ENCODE data around the gene SLC37A2. TPM values are rescaled to one million over a fixed set of nuclear protein-coding genes. Genes with fewer than 3 reads are reported as not detected.

SLC37A2 gene
- total RNA-seq, 1 donor from 2014 or later = 0.37 TPM

DNA sequence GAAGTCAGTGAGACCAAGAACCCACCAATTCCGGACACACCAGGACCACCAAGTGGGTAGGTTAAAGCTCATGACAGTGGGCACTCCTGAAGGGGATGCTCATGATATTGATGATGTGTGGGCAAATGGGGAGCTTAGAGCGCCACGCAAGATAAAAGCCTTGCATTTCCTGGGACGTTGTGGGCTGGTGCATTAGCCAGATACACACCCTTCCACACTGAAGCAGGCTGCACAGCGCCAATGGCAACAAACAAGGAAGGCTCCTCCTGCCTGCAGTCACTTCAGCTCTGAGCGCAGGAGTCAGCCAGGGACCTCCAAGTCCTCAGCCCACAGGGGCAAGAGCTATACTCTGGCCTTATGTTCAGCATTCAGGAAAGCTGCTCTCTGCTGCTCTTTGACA lies 27.7 kb downstream of the SLC37A2 start:
- Mint-ChIP-seq H3K27ac (ENCODE audit: unreplicated experiment) (no peak overlapping the region), H3K4me3 (ENCODE audit: unreplicated experiment) (no peak overlapping the region), H3K9me3 (ENCODE audit: low read depth) (no peaks in the 10 kb centered on the region), H3K4me1 (ENCODE audit: low read depth) (peaks cover 15% of the 10 kb centered on the region), H3K27me3 (ENCODE audit: low read depth) (no peaks in the 10 kb centered on the region), H3K36me3 (ENCODE audit: low read depth) (no peaks in the 10 kb centered on the region)
- DNase-seq (ENCODE audit: low spot score) = peak; percentile 51
- TF ChIP-seq, protein P1, sequence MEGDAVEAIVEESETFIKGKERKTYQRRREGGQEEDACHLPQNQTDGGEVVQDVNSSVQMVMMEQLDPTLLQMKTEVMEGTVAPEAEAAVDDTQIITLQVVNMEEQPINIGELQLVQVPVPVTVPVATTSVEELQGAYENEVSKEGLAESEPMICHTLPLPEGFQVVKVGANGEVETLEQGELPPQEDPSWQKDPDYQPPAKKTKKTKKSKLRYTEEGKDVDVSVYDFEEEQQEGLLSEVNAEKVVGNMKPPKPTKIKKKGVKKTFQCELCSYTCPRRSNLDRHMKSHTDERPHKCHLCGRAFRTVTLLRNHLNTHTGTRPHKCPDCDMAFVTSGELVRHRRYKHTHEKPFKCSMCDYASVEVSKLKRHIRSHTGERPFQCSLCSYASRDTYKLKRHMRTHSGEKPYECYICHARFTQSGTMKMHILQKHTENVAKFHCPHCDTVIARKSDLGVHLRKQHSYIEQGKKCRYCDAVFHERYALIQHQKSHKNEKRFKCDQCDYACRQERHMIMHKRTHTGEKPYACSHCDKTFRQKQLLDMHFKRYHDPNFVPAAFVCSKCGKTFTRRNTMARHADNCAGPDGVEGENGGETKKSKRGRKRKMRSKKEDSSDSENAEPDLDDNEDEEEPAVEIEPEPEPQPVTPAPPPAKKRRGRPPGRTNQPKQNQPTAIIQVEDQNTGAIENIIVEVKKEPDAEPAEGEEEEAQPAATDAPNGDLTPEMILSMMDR (IDR thresholded peaks at IDR 0.05) = no peak

DNA sequence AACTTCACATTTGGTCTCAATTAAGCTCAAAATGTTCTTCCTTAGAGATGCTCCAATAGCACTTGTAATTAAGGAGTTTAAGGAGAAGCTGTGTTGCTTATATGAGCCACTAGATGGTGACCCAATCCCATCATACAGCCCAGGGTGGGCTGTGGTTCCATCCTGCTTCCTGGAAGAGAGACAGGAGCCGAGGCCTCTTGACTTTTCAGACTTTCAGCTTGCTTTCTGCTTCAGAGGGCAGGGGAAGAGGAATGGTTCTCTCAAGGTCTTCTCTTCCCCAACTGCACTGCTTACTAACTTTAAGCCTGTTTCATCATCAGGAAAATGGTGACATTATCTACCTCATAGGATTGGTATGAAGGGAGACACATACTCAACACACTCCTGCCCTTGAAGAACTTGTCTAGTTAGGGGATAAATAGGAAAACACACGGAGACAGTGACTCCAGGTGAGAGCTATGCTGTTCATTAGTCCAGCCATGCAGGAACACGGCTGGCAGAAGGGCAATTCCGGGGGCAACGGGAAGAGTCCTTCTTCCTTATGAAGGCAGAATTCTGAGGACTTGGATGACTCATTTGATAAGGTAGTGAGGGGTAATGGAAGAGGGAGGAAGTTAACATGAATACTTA lies 28.3 kb downstream of the SLC37A2 start:
- peaks cover 15% of the 10 kb centered on the region for H3K4me1 Mint-ChIP-seq (ENCODE audit: low read depth)
- H3K27me3 Mint-ChIP-seq (ENCODE audit: low read depth) = no peaks in the 10 kb centered on the region
- no peaks in the 10 kb centered on the region for H3K9me3 Mint-ChIP-seq (ENCODE audit: low read depth)
- TF ChIP-seq, protein P1 (IDR thresholded peaks at IDR 0.05) = peak; percentile 98
- H3K27ac Mint-ChIP-seq (ENCODE audit: unreplicated experiment) = peak overlapping the region; percentile 79
- H3K4me3 Mint-ChIP-seq (ENCODE audit: unreplicated experiment) = no peak overlapping the region
- no peaks in the 10 kb centered on the region for H3K36me3 Mint-ChIP-seq (ENCODE audit: low read depth)
- DNase-seq (ENCODE audit: low spot score) = peak; percentile 41

DNA sequence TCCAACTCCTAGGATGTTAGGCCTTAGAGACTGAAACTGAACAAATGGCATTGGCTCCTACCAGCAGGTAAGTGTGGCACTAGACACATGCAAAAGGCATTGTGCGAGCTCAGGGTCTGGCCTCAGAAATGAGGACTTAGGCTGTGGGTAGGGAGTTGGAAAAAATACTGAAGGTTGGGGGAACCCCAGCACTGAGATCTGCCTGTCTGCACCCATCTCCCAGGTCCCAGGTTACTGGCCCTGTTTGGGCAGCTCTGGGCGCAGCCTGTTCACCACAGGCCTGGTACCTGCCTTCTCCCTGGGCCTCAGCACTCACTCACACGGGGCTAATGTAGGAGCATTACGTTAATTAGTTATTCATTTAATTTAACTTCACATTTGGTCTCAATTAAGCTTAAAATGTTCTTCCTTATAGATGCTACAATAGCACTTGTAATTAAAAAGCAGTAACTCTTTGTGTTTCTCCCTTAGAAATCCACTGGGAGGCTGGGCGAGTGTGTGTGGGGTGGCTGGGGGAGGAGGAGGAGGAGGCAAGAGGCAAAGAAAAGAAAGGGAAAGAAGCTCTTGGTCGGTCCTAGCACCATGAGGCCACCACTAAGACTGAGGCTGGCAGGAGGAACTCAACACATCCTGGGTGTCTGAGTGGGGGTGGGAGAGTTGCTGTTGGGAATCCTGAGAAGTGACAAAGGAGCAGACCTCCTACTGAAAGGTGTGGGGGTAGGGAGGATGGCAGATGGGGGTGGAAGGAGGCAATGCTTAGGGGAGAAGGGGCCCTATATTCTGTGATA lies 29.0 kb downstream of the SLC37A2 start:
- no peaks in the 10 kb centered on the region for H3K9me3 Mint-ChIP-seq (ENCODE audit: low read depth)
- peaks cover 15% of the 10 kb centered on the region for H3K4me1 Mint-ChIP-seq (ENCODE audit: low read depth)
- H3K4me3 Mint-ChIP-seq (ENCODE audit: unreplicated experiment) = no peak overlapping the region
- H3K36me3 Mint-ChIP-seq (ENCODE audit: low read depth) = peaks cover 3% of the 10 kb centered on the region
- H3K27ac Mint-ChIP-seq (ENCODE audit: unreplicated experiment) = peak overlapping the region; percentile 79
- DNase-seq (ENCODE audit: low spot score) = peak; percentile 55
- no peaks in the 10 kb centered on the region for H3K27me3 Mint-ChIP-seq (ENCODE audit: low read depth)
- TF ChIP-seq, protein P1 (IDR thresholded peaks at IDR 0.05) = no peak

DNA sequence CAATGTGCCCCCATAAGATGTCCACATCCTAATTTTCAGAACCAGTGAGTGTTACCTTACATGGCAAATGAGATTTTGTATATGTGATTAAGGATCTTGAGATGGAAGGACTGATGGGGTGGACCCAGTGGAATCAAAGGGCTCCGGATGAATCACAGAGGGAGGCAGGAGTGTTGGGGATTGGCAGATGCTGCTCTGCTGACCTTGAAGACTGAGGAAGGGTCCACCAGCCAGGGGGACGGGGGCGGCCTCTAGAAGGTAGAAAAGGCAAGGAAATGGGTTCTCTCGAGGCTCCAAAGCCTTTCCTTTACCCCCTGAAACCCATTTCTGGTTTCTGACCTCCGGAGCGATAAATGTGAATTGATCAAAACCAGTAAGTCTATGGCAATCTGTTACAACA lies 29.6 kb downstream of the SLC37A2 start:
- Mint-ChIP-seq H3K4me3 (ENCODE audit: unreplicated experiment) (no peak overlapping the region), H3K27ac (ENCODE audit: unreplicated experiment) (no peak overlapping the region), H3K9me3 (ENCODE audit: low read depth) (no peaks in the 10 kb centered on the region), H3K27me3 (ENCODE audit: low read depth) (no peaks in the 10 kb centered on the region), H3K4me1 (ENCODE audit: low read depth) (peaks cover 15% of the 10 kb centered on the region), H3K36me3 (ENCODE audit: low read depth) (peaks cover 5% of the 10 kb centered on the region)
- DNase-seq (ENCODE audit: low spot score) = no peak
- TF ChIP-seq, protein P1 (IDR thresholded peaks at IDR 0.05) = no peak

DNA sequence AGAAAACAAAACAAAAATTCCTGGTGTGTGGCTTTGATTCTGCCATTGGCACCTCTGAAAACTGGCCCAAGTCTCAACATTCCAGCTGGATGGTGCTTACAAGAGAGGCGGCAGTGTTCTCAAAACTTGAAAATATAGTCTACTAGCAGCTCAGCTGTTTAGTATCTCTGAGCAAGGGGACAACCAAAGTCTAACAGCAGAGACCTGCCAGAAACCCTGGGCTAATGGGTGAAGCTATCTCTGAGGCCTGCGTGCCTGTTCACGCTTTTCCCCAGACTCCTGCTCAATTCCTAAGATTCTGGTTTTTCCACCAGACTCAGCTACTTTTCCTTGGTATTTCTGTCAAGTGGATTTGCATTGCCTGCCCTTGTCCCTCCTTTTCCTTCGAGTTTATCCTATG lies 30.4 kb downstream of the SLC37A2 start:
- DNase-seq (ENCODE audit: low spot score) = no peak
- no peak overlapping the region for H3K27ac Mint-ChIP-seq (ENCODE audit: unreplicated experiment)
- no peaks in the 10 kb centered on the region for H3K27me3 Mint-ChIP-seq (ENCODE audit: low read depth)
- TF ChIP-seq, protein P1 (IDR thresholded peaks at IDR 0.05) = no peak
- peaks cover 15% of the 10 kb centered on the region for H3K4me1 Mint-ChIP-seq (ENCODE audit: low read depth)
- H3K4me3 Mint-ChIP-seq (ENCODE audit: unreplicated experiment) = no peak overlapping the region
- no peaks in the 10 kb centered on the region for H3K9me3 Mint-ChIP-seq (ENCODE audit: low read depth)
- H3K36me3 Mint-ChIP-seq (ENCODE audit: low read depth) = peaks cover 8% of the 10 kb centered on the region

Measured in chondrocyte (in vitro differentiated cells).